ENCODE results near the gene PAX5. TPM values are rescaled to one million over a fixed set of nuclear protein-coding genes. Genes with fewer than 3 reads are reported as not detected.
A peak's percentile ranks its signal among the peaks of the same experiment; 100 is the strongest.

PAX5 gene
- total and polyA plus RNA-seq, 2 donors (not counting 1 experiment from before 2014, with no cell fraction given) = 196 to 275 TPM

DNA sequence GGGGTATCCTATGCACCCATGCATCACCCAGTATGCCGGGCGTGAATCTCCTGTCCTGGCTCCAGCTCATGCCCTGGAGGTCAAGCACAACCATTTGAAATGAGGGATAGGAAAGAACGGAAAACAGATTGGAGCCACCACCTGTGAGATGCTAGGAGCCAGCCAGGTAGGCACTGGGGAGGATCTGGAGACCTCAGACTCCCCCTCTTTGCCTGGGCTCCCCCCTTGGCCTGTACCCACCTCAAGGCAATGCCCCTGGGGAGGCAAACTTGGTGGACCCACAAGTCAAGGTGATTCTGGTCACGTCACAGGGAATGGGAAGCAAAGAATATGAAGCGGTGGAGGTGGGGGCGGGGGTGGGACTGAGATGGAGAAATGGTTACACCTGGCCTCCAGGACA, 92.6 kb downstream of the PAX5 start:
- Histone ChIP-seq H2AFZ (ENCODE audit: insufficient read depth, low read depth, low read length, poor library complexity, severe bottlenecking) (no peak overlapping the region), H4K20me1 (ENCODE audit: control insufficient read depth, insufficient read depth, low read length, poor library complexity, severe bottlenecking) (peaks cover 100% of the 10 kb centered on the region), H3K36me3 (replicated peaks in 1 of 2; ENCODE audit: control extremely low read depth in 1 of 2, control insufficient read depth in 1 of 2, extremely low read depth in 1 of 2, insufficient read depth in 2 of 2, low read length in 1 of 2) (peaks cover 12 to 97% of the 10 kb centered on the region in 2 experiments), H3K4me2 (replicated peaks; ENCODE audit: low read depth, low read length, poor library complexity, severe bottlenecking) (no peak overlapping the region), H3K9ac (ENCODE audit: low read length) (no peak overlapping the region), H3K27me3 (replicated peaks in 1 of 4; ENCODE audit: control extremely low read depth in 1 of 4, control insufficient read depth in 3 of 4, insufficient read depth in 4 of 4, low read length in 3 of 4) (no peaks in the 10 kb centered on the region), H3K79me2 (ENCODE audit: control insufficient read depth, insufficient read depth, low read length) (peaks cover 99% of the 10 kb centered on the region), H3K4me1 (ENCODE audit: control insufficient read depth in 2 of 2, insufficient read depth in 2 of 2, low read length in 2 of 2) (peaks cover 28 to 46% of the 10 kb centered on the region in 2 donors), H3K4me3 (ENCODE audit: control extremely low read depth in 1 of 5, extremely low read depth in 1 of 5, insufficient read depth in 1 of 5, low read depth in 2 of 5, low read length in 4 of 5) (no peak overlapping the region), H3K9me3 (ENCODE audit: control extremely low read depth in 1 of 3, control insufficient read depth in 2 of 3, insufficient read depth in 1 of 3, low read length in 2 of 3) (no peaks in the 10 kb centered on the region), H3K27ac (ENCODE audit: low read length in 2 of 2) (no peak overlapping the region)
- POLR2A ChIA-PET = interaction anchor here (0.6 kb wide), 1 partner anchor 44 kb away, joined by 3 read pairs; no protein-coding TSS in a partner anchor
- Mint-ChIP-seq H3K4me3 (no peak overlapping the region), H3K27ac (peak overlapping the region; percentile 79), H3K27me3 (no peaks in the 10 kb centered on the region), H3K9me3 (ENCODE audit: insufficient read depth) (no peaks in the 10 kb centered on the region), H3K4me1 (peaks cover 64% of the 10 kb centered on the region)
- CTCF ChIA-PET = interaction anchor here (1.0 kb wide), 1 partner anchor 9 kb away, joined by 3 read pairs; no protein-coding TSS in a partner anchor
- intact Hi-C loops (cut with micrococcal nuclease) = no loop called here
- TF ChIP-seq, protein P1, sequence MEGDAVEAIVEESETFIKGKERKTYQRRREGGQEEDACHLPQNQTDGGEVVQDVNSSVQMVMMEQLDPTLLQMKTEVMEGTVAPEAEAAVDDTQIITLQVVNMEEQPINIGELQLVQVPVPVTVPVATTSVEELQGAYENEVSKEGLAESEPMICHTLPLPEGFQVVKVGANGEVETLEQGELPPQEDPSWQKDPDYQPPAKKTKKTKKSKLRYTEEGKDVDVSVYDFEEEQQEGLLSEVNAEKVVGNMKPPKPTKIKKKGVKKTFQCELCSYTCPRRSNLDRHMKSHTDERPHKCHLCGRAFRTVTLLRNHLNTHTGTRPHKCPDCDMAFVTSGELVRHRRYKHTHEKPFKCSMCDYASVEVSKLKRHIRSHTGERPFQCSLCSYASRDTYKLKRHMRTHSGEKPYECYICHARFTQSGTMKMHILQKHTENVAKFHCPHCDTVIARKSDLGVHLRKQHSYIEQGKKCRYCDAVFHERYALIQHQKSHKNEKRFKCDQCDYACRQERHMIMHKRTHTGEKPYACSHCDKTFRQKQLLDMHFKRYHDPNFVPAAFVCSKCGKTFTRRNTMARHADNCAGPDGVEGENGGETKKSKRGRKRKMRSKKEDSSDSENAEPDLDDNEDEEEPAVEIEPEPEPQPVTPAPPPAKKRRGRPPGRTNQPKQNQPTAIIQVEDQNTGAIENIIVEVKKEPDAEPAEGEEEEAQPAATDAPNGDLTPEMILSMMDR (IDR thresholded peaks at IDR 0.05) = no peak
- no peak for TF ChIP-seq EZH2 (IDR thresholded peaks at IDR 0.05; ENCODE audit: borderline replicate concordance, insufficient read depth, low read depth, low read length, poor library complexity, severe bottlenecking)
- WGBS (ENCODE audit: insufficient coverage) = no CpG with 5 or more reads among the region's 6 CpGs
- ATAC-seq (ENCODE audit: low read depth) = no peak
- DNase-seq = no peak

DNA sequence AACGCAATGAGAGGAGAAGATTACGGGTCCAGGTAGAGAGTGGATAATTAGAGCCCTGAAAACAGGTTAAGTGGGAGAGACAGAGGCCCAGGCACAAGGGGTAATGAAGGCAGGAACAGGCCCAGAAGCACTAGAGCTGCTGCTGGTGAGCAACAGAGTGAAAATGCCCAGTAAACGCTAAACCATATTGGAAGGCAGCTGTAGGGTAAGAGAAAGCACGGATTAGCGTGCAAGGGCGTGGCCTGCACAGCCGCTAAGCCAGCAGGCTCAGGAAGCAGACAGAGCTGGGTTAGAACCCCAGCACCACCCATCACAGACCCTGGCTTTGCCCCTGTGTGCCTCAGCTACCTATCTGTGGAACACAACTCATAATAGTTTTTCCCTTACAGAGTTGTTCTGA, 93.2 kb downstream of the PAX5 start:
- DNase-seq (no peak), ATAC-seq (ENCODE audit: low read depth) (no peak)
- Mint-ChIP-seq H3K4me1 (peaks cover 68% of the 10 kb centered on the region), H3K27ac (peak overlapping the region; percentile 79), H3K27me3 (no peaks in the 10 kb centered on the region), H3K9me3 (ENCODE audit: insufficient read depth) (no peaks in the 10 kb centered on the region), H3K4me3 (no peak overlapping the region)
- Histone ChIP-seq H3K9me3 (ENCODE audit: control extremely low read depth in 1 of 3, control insufficient read depth in 2 of 3, insufficient read depth in 1 of 3, low read length in 2 of 3) (no peaks in the 10 kb centered on the region), H3K4me1 (ENCODE audit: control insufficient read depth in 2 of 2, insufficient read depth in 2 of 2, low read length in 2 of 2) (peaks cover 33 to 51% of the 10 kb centered on the region in 2 donors), H3K4me2 (replicated peaks; ENCODE audit: low read depth, low read length, poor library complexity, severe bottlenecking) (no peak overlapping the region), H3K27me3 (replicated peaks in 1 of 4; ENCODE audit: control extremely low read depth in 1 of 4, control insufficient read depth in 3 of 4, insufficient read depth in 4 of 4, low read length in 3 of 4) (no peaks in the 10 kb centered on the region), H3K36me3 (replicated peaks in 1 of 2; ENCODE audit: control extremely low read depth in 1 of 2, control insufficient read depth in 1 of 2, extremely low read depth in 1 of 2, insufficient read depth in 2 of 2, low read length in 1 of 2) (peaks cover 12 to 96% of the 10 kb centered on the region in 2 experiments), H3K79me2 (ENCODE audit: control insufficient read depth, insufficient read depth, low read length) (peaks cover 99% of the 10 kb centered on the region), H2AFZ (ENCODE audit: insufficient read depth, low read depth, low read length, poor library complexity, severe bottlenecking) (no peak overlapping the region), H3K27ac (ENCODE audit: low read length in 2 of 2) (no peak overlapping the region), H4K20me1 (ENCODE audit: control insufficient read depth, insufficient read depth, low read length, poor library complexity, severe bottlenecking) (peaks cover 100% of the 10 kb centered on the region), H3K9ac (ENCODE audit: low read length) (no peak overlapping the region), H3K4me3 (ENCODE audit: control extremely low read depth in 1 of 5, extremely low read depth in 1 of 5, insufficient read depth in 1 of 5, low read depth in 2 of 5, low read length in 4 of 5) (no peak overlapping the region)
- POLR2A ChIA-PET = interaction anchor here (0.6 kb wide), 1 partner anchor 44 kb away, joined by 3 read pairs; no protein-coding TSS in a partner anchor
- TF ChIP-seq EZH2 (IDR thresholded peaks at IDR 0.05; ENCODE audit: borderline replicate concordance, insufficient read depth, low read depth, low read length, poor library complexity, severe bottlenecking) = no peak
- TF ChIP-seq, protein P1 (IDR thresholded peaks at IDR 0.05) = no peak
- intact Hi-C loops (cut with micrococcal nuclease) = no loop called here
- WGBS (ENCODE audit: insufficient coverage) = 99% methylated on average over 7 of the region's 7 CpGs
- CTCF ChIA-PET = interaction anchor here (0.9 kb wide), 1 partner anchor 8 kb away, joined by 3 read pairs; no protein-coding TSS in a partner anchor

All from B cell (primary cell).